Thoracic aorta (tissue), 2 donors: ENCODE measurements around the gene MAP2. TPM values are rescaled to one million over a fixed set of nuclear protein-coding genes. Genes with fewer than 3 reads are reported as not detected.

Experiments used
- ATAC-seq: fragments of 150-250 bp; one replicate; pipeline ENCODE4 v1.8.0; 2017; ENCODE audit warnings: low read depth; ENCODE audit not compliant: insufficient number of reproducible peaks, low FRiP score
- DNase-seq: peaks from one replicate; pipeline ENCODE4 v3.0.0-alpha.2; 2020; ENCODE audit warnings: low spot score
- H3K27ac ChIP-seq, 2 donors: fragments of 200-600 bp; sonication (generic); 1 replicate in 1 of 2; 2 replicates in 1 of 2; pipeline ENCODE4 v1.5.1; 2016; ENCODE audit warnings: mild to moderate bottlenecking in 2 of 2, moderate library complexity in 2 of 2
- H3K27me3 ChIP-seq: fragments of 200-600 bp; sonication (generic); replicated peaks from 2 replicates; pipeline ENCODE4 v1.6.0; 2016; ENCODE audit warnings: mild to moderate bottlenecking; ENCODE audit not compliant: insufficient read depth
- H3K36me3 ChIP-seq: fragments of 200-600 bp; sonication (generic); one replicate; pipeline ENCODE4 v1.5.1; 2016
- H3K4me1 ChIP-seq, 2 donors: fragments of 200-600 bp; sonication (generic); 1 replicate in 1 of 2; 2 replicates in 1 of 2; pipeline versions ENCODE4 v1.5.1 to v1.6.0; 2016; ENCODE audit warnings: low read depth in 2 of 2, mild to moderate bottlenecking in 1 of 2; ENCODE audit not compliant: control insufficient read depth in 1 of 2
- H3K4me3 ChIP-seq: fragments of 200-600 bp; sonication (generic); 2 replicates; pipeline ENCODE4 v1.5.1; 2016; ENCODE audit warnings: mild to moderate bottlenecking
- H3K9me3 ChIP-seq: fragments of 200-600 bp; sonication (generic); 2 replicates; pipeline ENCODE4 v1.5.1; 2016
- CTCF ChIP-seq: fragments of 200-600 bp; sonication (generic); IDR thresholded peaks from one replicate; pipeline ENCODE4 v1.5.1; 2019; ENCODE audit warnings: antibody characterized with exemption
- total RNA-seq, 2 donors: library from RNA; depleted of rRNA; stranded (reverse); fragments of >200 nt; gene quantifications; one replicate each; pipeline versions ENCODE4 v1.1.0 to v1.2.3, GENCODE V29; 2016

MAP2 gene
- total RNA-seq, 2 donors from 2014 or later = 51.6 to 68.8 TPM

GRCh38 chr2:209768557-209768956, 344.7 kb downstream of the MAP2 start:
- no peak overlapping the region for H3K4me3 ChIP-seq
- no peaks in the 10 kb centered on the region for H3K9me3 ChIP-seq
- ATAC-seq (no peak), DNase-seq (no peak)
- H3K36me3 ChIP-seq = no peaks in the 10 kb centered on the region
- H3K27me3 ChIP-seq = peaks cover 7% of the 10 kb centered on the region
- no peak for TF ChIP-seq CTCF
- no peak overlapping the region for H3K27ac ChIP-seq
- peaks cover 0 to 4% of the 10 kb centered on the region in 2 donors for H3K4me1 ChIP-seq

GRCh38 chr2:209771474-209772289, 347.8 kb downstream of the MAP2 start, which contains the start of gene UNC80:
Gene UNC80 (plus strand): TSS chr2:209771832. CDS start chr2:209772073, 241 bp downstream.
- TF ChIP-seq CTCF = no peak

GRCh38 chr2:209772290-209772685, 348.4 kb downstream of the MAP2 start:
- Histone ChIP-seq H3K27me3 (peaks cover 7% of the 10 kb centered on the region), H3K4me3 (no peak overlapping the region), H3K4me1 (peaks cover 0 to 4% of the 10 kb centered on the region in 2 donors), H3K36me3 (no peaks in the 10 kb centered on the region), H3K9me3 (no peaks in the 10 kb centered on the region), H3K27ac (no peak overlapping the region)
- ATAC-seq (no peak), DNase-seq (no peak)
- no peak for TF ChIP-seq CTCF

More at GRCh38 chr2:209771474-209772289, 347.8 kb downstream of the MAP2 start, which contains the start of gene UNC80:
- Histone ChIP-seq H3K4me3 (peak within 1 kb of the TSS; percentile 39), H3K4me1 (peaks cover 0 to 4% of the 10 kb centered on the region in 2 donors), H3K27ac (no peak within 1 kb of the TSS), H3K36me3 (no peaks in the 10 kb centered on the region), H3K27me3 (peaks cover 7% of the 10 kb centered on the region), H3K9me3 (no peaks in the 10 kb centered on the region)
- no peak for ATAC-seq
- no peak for DNase-seq

- no peak for TF ChIP-seq CTCF
- H3K4me1 ChIP-seq = peaks cover 0 to 4% of the 10 kb centered on the region in 2 donors
- H3K9me3 ChIP-seq = no peaks in the 10 kb centered on the region
- H3K27ac ChIP-seq = no peak overlapping the region
- no peaks in the 10 kb centered on the region for H3K36me3 ChIP-seq
- H3K4me3 ChIP-seq = no peak overlapping the region
- DNase-seq = no peak
- no peak for ATAC-seq
- H3K27me3 ChIP-seq = peaks cover 7% of the 10 kb centered on the region
Measured at GRCh38 chr2:209773377-209773776, 349.5 kb downstream of the MAP2 start.
